HepG2 (cell line): ENCODE data around the gene OGG1. TPM values are rescaled to one million over a fixed set of nuclear protein-coding genes. Genes with fewer than 3 reads are reported as not detected.

Source experiments
- ATAC-seq: fragments of 200-7000 bp; cut with Tn5 transposase; 3 replicates; pipeline ENCODE4 v1.9.1; 2020; ENCODE audit warnings: mild to moderate bottlenecking, moderate library complexity
- BruUV-seq: library from RNA; stranded (reverse); fragments of 400-500 nt; replicated peaks from 2 replicates; lab custom pipeline; 2021; lab: Mats Ljungman, UMichigan
- CTCF ChIA-PET: fragments of 300-600 bp; formaldehyde crosslinking; extraction: SDS; loops from one replicate; lab custom pipeline; 2021; ENCODE audit warnings: low total read pairs, inconsistent platforms, low intra/inter-chr PET ratio; lab: Yijun Ruan, JAX
- POLR2A ChIA-PET: fragments of 350-600 bp; sonication (Branson Sonifier 250); formaldehyde crosslinking; loops from one replicate; lab custom pipeline; 2020; ENCODE audit warnings: antibody characterized with exemption, inconsistent platforms; lab: Yijun Ruan, JAX
- DNase-seq: peaks from one replicate; pipeline ENCODE4 v3.0.0-alpha.2; 2015; ENCODE audit warnings: low spot score
- FAIRE-seq: peaks from 3 replicates; lab custom pipeline; 2011; peaks lifted over from hg19 to GRCh38; lab: Jason Lieb, UNC
- H2AFZ ChIP-seq: one replicate; pipeline ENCODE4 v1.6.1; 2011; ENCODE audit warnings: low read length, inconsistent platforms
- H3K27ac ChIP-seq: fragments of 300-600 bp; 3 replicates; pipeline ENCODE4 v1.8.0; 2011; ENCODE audit warnings: mixed run types, mild to moderate bottlenecking, mixed read lengths, low read length, inconsistent platforms; ENCODE audit not compliant: insufficient read depth; ENCODE audit errors: extremely low read length
- H3K27me3 ChIP-seq, 2 experiments: fragments of 200-600 bp in 1 of 2; 2 replicates in 1 of 2; 3 replicates in 1 of 2; pipeline versions ENCODE4 v1.6.0 to v1.8.0; 2011; ENCODE audit warnings: low read length in 2 of 2, mild to moderate bottlenecking in 2 of 2, moderate library complexity in 2 of 2, inconsistent platforms in 1 of 2; ENCODE audit not compliant: insufficient read depth in 2 of 2, control insufficient read depth in 1 of 2
- H3K36me3 ChIP-seq, 2 experiments: fragments of 200-600 bp in 1 of 2; replicated peaks in 1 of 2; 2 replicates in 1 of 2; 3 replicates in 1 of 2; pipeline versions ENCODE4 v1.5.1 to v1.8.0; 2011; ENCODE audit warnings: low read length in 2 of 2, inconsistent platforms in 1 of 2; ENCODE audit not compliant: insufficient read depth in 2 of 2, control insufficient read depth in 1 of 2
- H3K4me1 ChIP-seq: 2 replicates; pipeline ENCODE4 v1.5.1; 2012; ENCODE audit warnings: low read length, inconsistent platforms; ENCODE audit not compliant: insufficient read depth
- H3K4me2 ChIP-seq: 2 replicates; pipeline ENCODE4 v1.6.0; 2011; ENCODE audit warnings: low read depth, low read length, inconsistent platforms
- H3K4me3 ChIP-seq, 3 experiments: fragments of 200-600 bp in 1 of 3; sonication (generic), shearing (Covaris generic) in 1 of 3; replicated peaks in 1 of 3; 2 replicates each; pipeline ENCODE4 v1.5.1; 2011 to 2016; ENCODE audit warnings: low read length in 3 of 3, inconsistent platforms in 2 of 3, low read depth in 2 of 3, mild to moderate bottlenecking in 2 of 3, control low read depth in 1 of 3, mixed read lengths in 1 of 3; ENCODE audit not compliant: insufficient read depth in 1 of 3
- H3K79me2 ChIP-seq: one replicate; pipeline ENCODE4 v1.6.1; 2011; ENCODE audit warnings: low read length, inconsistent platforms; ENCODE audit not compliant: insufficient read depth
- H3K9ac ChIP-seq: 2 replicates; pipeline ENCODE4 v1.6.0; 2011; ENCODE audit warnings: mild to moderate bottlenecking, low read depth, low read length, inconsistent platforms; ENCODE audit not compliant: insufficient read depth
- H3K9me3 ChIP-seq: 2 replicates; pipeline ENCODE4 v1.5.1; 2012; ENCODE audit warnings: mild to moderate bottlenecking, low read length
- H4K20me1 ChIP-seq: 2 replicates; pipeline ENCODE4 v1.6.0; 2011; ENCODE audit warnings: inconsistent platforms, mild to moderate bottlenecking, low read length, moderate library complexity; ENCODE audit not compliant: insufficient read depth
- DPF2 ChIP-seq: sonication (generic); formaldehyde crosslinking; IDR thresholded peaks from 2 replicates; pipeline ENCODE4 v1.4.0; 2020; ENCODE audit warnings: mild to moderate bottlenecking, low read depth, missing genetic modification reagents, borderline replicate concordance
- GATA4 ChIP-seq: sonication (generic); IDR thresholded peaks from 2 replicates; pipeline ENCODE4 v1.6.1; 2016; ENCODE audit warnings: antibody characterized with exemption, low read depth, borderline replicate concordance
- KDM5B ChIP-seq: sonication (generic); formaldehyde crosslinking; IDR thresholded peaks from 2 replicates; pipeline ENCODE4 v1.4.0; 2020; ENCODE audit warnings: missing genetic modification reagents, mild to moderate bottlenecking, borderline replicate concordance
- NFE2L1 ChIP-seq: sonication (generic); formaldehyde crosslinking; IDR thresholded peaks from 2 replicates; pipeline ENCODE4 v1.4.0; 2020; ENCODE audit warnings: missing genetic modification reagents, mild to moderate bottlenecking, borderline replicate concordance
- REPIN1 ChIP-seq: sonication (generic); formaldehyde crosslinking; IDR thresholded peaks from 2 replicates; pipeline ENCODE4 v1.8.0; 2022; ENCODE audit warnings: missing genetic modification reagents, low read depth, mild to moderate bottlenecking, borderline replicate concordance
- ZBTB7B ChIP-seq: sonication (generic); formaldehyde crosslinking; IDR thresholded peaks from 2 replicates; pipeline ENCODE4 v1.4.0; 2020; ENCODE audit warnings: missing genetic modification reagents
- ZFP90 ChIP-seq: sonication (generic); formaldehyde crosslinking; IDR thresholded peaks from 2 replicates; pipeline ENCODE4 v1.8.0; 2022; ENCODE audit warnings: missing genetic modification reagents, mild to moderate bottlenecking, inconsistent platforms, borderline replicate concordance
- ZNF782 ChIP-seq: sonication (generic); formaldehyde crosslinking; IDR thresholded peaks from 2 replicates; pipeline ENCODE4 v1.4.0; 2020; ENCODE audit warnings: missing genetic modification reagents, mild to moderate bottlenecking, borderline replicate concordance
- WGBS: methylation state at CpG from one replicate; pipeline ENCODE4 v1.1.6; 2017; ENCODE audit warnings: low lambda C conversion rate; 5-methylcytosine and 5-hydroxymethylcytosine counted together
- in situ Hi-C: cut with HindIII; loops from 2 replicates; pipeline ENCODE4 v1.10.0; 2017; ENCODE audit warnings: low pct_unique_long_range_greater_than_20kb; ENCODE audit not compliant: extremely low pct_ligation_motif_present
- intact Hi-C: fragments of 100-400 bp; cut with micrococcal nuclease; formaldehyde crosslinking; loops from one replicate; pipeline ENCODE4 v1.10.0; 2022; ENCODE audit not compliant: unreplicated experiment
- polyA plus RNA-seq, 8 experiments: library from polyadenylated mRNA; depleted of rRNA in 3 of 8; stranded (reverse) in 7 of 8; unstranded in 1 of 8; fragments of >200 nt; fragmentation: Illumina TruSeq in 4 of 8; extraction: Trizol in 4 of 8; gene quantifications; 2 replicates each; pipeline versions ENCODE4 v1.2.1 to v1.2.3, GENCODE V29; 2011 to 2016; ENCODE audit warnings: low read depth in 4 of 8, missing spikeins in 1 of 8, mixed read lengths in 1 of 8; ENCODE audit not compliant: insufficient read depth in 1 of 8
- total RNA-seq, 5 experiments: library from RNA; depleted of rRNA; stranded (reverse); fragments of >200 nt; fragmentation: Illumina TruSeq; extraction: Trizol; gene quantifications; 2 replicates each; pipeline ENCODE4 v1.2.3, GENCODE V29; 2016; ENCODE audit warnings: low read depth in 1 of 5
- TF ChIP-seq, protein P1 (sequence below): sonication (generic); formaldehyde crosslinking; IDR thresholded peaks from 2 replicates; pipeline ENCODE4 v1.4.0; 2020; ENCODE audit warnings: mild to moderate bottlenecking, low read depth, missing genetic modification reagents

Gene OGG1
- total and polyA plus RNA-seq, 2 of the 13 experiments (the other 11 are each of a cell fraction or from before 2014, with no cell fraction given): 28.7 to 33.2 TPM

DNA sequence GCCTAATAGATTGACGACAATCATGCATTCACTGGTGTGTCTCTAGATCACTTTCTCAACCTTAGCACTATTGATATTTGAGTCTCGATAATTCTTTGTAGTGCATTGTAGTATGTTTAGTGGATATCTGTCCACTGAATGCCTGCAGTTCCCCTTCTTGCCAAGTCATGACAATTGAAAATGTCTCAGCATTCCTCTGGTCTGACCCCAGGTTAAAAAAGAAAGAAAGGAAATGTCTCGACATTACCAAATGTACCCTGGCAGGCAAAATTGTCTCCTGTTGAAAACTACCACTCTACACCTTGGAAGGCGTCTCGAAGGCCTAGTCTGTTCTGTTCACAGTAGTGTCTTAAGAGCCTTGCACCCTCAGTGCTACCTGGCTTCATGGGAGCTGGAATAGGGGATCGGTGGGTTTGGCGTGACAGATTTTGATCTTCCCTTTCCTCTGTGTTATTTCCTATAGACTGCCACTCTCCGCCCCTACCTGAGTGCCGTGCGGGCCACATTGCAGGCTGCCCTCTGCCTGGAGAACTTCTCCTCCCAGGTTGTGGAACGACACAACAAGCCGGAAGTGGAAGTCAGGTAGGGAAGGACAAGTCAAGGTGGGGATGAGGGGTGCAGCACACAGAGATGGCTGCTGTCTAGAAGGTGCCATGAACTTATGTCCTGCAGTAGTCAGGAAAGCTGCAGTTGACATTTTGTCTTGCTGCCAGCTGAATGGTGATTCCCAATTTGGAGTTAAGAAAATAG lies 47.6 kb downstream of the OGG1 start:
- POLR2A ChIA-PET: interaction anchor here (1.3 kb wide), 1 partner anchor 11 kb away, joined by 3 read pairs; no protein-coding TSS in a partner anchor
- Histone ChIP-seq H3K9me3 (no peaks in the 10 kb centered on the region), H2AFZ (no peak overlapping the region), H3K79me2 (peaks cover 25% of the 10 kb centered on the region), H3K36me3 (peaks cover 21 to 47% of the 10 kb centered on the region in 2 experiments), H3K9ac (no peak overlapping the region), H3K27me3 (peaks cover 0 to 5% of the 10 kb centered on the region in 2 experiments; a peak in 1 of 5 replicates), H3K27ac (no peak overlapping the region), H4K20me1 (no peaks in the 10 kb centered on the region; the same call in 1 of the 2 replicates), H3K4me1 (peaks cover 13% of the 10 kb centered on the region), H3K4me3 (no peak overlapping the region), H3K4me2 (no peak overlapping the region)
- BruUV-seq: no TSS peak
- in situ Hi-C loops (no loop called here), intact Hi-C loops (no loop called here)
- 98% methylated on average over 12 of the region's 12 CpGs for WGBS
- DNase-seq (no peak), FAIRE-seq (no peak), ATAC-seq (no peak)
- TF ChIP-seq DPF2 (no peak), REPIN1 (no peak), ZNF782 (no peak), GATA4 (no peak), NFE2L1 (CRISPR knock-in tag) (no peak), KDM5B (CRISPR knock-in tag) (no peak), ZBTB7B (no peak), ZFP90 (CRISPR knock-in tag) (no peak)
- TF ChIP-seq, protein P1, sequence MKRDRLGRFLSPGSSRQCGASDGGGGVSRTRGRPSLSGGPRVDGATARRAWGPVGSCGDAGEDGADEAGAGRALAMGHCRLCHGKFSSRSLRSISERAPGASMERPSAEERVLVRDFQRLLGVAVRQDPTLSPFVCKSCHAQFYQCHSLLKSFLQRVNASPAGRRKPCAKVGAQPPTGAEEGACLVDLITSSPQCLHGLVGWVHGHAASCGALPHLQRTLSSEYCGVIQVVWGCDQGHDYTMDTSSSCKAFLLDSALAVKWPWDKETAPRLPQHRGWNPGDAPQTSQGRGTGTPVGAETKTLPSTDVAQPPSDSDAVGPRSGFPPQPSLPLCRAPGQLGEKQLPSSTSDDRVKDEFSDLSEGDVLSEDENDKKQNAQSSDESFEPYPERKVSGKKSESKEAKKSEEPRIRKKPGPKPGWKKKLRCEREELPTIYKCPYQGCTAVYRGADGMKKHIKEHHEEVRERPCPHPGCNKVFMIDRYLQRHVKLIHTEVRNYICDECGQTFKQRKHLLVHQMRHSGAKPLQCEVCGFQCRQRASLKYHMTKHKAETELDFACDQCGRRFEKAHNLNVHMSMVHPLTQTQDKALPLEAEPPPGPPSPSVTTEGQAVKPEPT (CRISPR knock-in tag): no peak
- CTCF ChIA-PET: no interaction called here
